Peyer's patch (tissue), 4 donors: Measurements from ENCODE around the gene USP32.

Experiments used
- POLR2A ChIP-seq, 2 donors: fragments of 450-650 bp; IDR thresholded peaks; one replicate each; pipeline ENCODE4 v1.5.1; 2017; ENCODE audit warnings: antibody characterized with exemption in 2 of 2, mild to moderate bottlenecking in 2 of 2, moderate library complexity in 2 of 2
- TF ChIP-seq, protein P1 (sequence below), 6 experiments: fragments of 450-650 bp in 4 of 6; fragments of 200-600 bp in 2 of 6; sonication (generic) in 1 of 6; IDR thresholded peaks; one replicate each; pipeline ENCODE4 v1.5.1; 2017 to 2019; ENCODE audit warnings: antibody characterized with exemption in 6 of 6, mild to moderate bottlenecking in 3 of 6, moderate library complexity in 1 of 6

GRCh38 chr17:60168654-60169053 lies 223.3 kb downstream of the USP32 start:
- no peak for TF ChIP-seq POLR2A (IDR thresholded peaks at IDR 0.05)
- TF ChIP-seq, protein P1, sequence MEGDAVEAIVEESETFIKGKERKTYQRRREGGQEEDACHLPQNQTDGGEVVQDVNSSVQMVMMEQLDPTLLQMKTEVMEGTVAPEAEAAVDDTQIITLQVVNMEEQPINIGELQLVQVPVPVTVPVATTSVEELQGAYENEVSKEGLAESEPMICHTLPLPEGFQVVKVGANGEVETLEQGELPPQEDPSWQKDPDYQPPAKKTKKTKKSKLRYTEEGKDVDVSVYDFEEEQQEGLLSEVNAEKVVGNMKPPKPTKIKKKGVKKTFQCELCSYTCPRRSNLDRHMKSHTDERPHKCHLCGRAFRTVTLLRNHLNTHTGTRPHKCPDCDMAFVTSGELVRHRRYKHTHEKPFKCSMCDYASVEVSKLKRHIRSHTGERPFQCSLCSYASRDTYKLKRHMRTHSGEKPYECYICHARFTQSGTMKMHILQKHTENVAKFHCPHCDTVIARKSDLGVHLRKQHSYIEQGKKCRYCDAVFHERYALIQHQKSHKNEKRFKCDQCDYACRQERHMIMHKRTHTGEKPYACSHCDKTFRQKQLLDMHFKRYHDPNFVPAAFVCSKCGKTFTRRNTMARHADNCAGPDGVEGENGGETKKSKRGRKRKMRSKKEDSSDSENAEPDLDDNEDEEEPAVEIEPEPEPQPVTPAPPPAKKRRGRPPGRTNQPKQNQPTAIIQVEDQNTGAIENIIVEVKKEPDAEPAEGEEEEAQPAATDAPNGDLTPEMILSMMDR (IDR thresholded peaks at IDR 0.05) = no peak
